CD4-positive, alpha-beta T cell treated with Interleukin-6 at 100 ng/mL for 8 hours (primary cell): Measurements from ENCODE around the gene ERBB3.

Experiments used
- DNase-seq: peaks from one replicate; pipeline ENCODE4 v3.0.0-alpha.2; 2020; ENCODE audit warnings: mixed read lengths, low spot score

ERBB3 gene

DNA sequence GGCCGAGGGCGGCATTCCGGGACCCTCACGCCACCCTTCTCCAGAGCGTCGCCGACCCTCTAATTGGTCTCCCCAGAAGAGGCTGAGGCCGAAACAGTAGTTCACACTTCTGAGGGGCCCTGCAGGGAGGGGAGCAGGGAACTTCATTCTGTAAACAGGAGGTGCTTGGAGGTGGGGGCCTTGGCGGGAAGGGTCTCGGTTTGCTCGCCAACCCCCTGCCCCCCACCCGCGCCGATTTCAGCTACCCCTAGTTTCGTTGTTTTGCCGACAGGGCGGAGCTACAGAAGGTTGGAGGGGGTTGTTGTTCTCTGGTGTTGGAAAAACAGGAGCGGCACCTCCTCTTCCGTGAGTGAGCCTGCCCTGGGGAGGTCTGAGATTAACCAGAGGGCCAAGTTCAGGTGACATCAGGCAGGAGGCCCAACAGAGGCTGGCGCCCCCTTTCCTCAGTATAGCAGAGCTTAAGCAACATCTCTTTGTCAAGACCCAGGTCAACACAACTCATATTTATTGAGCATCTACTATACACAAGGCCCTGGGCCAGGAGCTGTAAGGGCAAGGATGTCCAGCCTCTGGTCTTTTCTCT is 682 bp downstream of the ERBB3 start:
- no peak for DNase-seq

DNA sequence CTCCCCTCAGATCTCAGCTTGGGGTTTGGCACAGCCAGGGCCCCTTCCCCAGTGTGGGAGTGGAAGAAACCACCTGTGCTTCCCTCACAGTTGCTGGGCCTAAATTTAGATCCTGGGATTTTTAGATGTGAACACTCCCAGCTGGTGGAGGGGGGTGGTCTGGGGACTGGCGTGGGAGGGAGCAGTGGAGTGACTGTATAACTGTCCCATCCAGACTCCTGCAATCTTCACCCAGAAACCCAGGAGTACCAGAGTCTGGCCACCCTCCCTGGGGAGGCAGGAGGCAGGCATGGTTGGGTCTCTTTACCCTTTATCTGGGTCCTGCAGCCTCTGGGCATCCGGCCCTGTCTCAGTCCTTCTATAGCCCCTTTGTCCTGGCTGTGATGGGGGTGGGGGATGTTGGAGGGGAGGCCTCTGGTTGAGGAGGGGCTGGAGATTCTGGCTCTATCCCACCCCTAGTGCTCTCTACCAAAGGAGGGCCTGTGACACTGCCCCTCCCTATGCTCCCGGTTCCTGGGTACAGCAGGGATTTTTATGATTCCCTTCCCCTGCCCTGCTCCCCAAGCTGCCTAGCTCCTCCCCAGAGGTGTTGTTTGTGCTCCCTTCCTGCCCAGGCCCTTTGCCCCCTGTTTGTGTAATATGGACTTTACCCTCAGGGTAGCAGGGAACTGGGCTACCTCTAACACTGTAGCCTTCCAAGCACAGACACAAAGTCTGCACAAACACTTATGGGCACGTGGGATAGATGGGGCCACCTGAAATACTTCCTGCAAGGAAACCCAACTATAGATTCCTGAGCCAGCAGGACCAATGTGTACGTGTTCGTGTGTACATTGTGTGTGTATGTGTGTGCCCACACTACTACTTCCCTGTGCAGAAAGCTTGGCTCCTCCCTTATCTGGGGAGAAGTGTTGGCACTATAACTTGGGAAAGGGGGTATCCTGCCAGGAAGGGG is 1.7 kb downstream of the ERBB3 start:
- DNase-seq: no peak

DNA sequence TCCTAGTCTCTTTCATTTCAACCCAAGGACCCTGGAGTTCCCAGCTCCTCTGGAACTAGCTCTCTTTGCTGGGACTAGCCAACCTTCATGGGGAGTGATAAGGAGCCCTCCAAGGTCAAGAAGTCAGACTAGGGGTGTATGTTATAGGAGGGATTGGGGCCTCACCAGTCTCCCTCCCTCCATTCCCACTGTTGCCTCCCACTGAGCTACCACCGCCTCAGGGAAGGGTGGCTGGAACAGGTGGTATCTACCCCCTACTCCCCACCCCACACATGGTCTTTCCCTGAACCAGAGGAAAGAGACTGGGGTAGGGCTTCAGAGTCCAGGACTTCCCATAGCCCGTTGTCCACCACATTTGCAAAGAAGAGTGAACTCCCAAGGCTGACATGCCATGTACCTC is 2.4 kb downstream of the ERBB3 start:
- no peak for DNase-seq

DNA sequence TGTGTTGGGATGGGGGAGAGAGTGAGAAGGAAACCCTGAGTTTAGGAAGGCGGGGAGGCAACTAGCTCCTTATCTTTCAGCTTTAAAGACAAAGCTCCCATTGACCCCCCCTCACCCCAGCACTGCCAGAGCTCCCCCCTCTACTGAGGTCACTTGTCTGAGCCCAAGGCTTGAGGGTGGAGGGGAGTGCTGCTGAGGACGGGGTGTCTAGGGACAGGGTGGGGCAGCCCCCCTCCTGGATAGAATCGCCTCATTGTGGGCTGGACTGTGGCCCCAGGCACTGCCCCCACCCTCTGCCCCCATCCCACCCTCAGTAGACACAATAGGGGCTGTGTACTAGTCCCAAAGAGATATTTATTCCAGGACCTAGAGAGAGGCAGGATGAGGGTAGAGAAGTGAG is 3.0 kb downstream of the ERBB3 start:
- DNase-seq: no peak

DNA sequence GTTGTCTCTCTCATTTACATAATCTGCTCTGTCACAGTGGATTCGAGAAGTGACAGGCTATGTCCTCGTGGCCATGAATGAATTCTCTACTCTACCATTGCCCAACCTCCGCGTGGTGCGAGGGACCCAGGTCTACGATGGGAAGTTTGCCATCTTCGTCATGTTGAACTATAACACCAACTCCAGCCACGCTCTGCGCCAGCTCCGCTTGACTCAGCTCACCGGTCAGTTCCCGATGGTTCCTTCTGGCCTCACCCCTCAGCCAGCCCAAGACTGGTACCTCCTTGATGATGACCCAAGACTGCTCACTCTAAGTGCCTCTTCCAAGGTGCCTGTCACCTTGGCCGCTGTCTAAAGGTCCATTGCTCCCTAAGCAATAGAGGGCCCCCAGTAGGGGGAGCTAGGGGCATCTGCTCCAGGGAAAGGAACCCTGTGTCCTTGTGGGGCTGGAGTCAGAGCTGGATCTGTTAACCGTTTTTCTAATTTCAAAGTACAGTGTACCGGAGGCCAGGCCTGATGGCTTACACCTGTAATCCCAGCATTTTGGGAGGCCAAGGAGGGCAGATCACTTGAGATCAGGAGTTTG is 5.1 kb downstream of the ERBB3 start:
- DNase-seq: peak; percentile 12

DNA sequence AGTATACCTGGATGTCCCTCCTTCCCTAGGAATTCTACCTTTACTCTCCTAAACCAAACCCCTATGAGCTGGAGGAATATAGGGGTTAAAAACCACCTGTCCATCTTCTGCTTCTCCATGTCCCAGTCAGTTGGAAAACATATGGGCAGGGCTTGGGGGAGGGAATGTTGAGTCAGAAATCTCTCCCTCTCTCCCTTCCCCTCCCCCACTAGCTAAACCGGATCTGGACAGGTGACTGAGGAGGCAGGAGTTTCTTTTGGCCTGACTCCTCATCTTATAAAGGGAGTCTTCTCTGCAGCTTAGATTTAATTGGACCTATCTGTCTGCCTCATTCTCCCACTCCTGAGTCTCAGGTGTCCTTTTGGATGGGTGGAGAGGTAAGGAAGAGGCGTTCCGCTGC is 6.1 kb downstream of the ERBB3 start:
- DNase-seq: no peak

DNA sequence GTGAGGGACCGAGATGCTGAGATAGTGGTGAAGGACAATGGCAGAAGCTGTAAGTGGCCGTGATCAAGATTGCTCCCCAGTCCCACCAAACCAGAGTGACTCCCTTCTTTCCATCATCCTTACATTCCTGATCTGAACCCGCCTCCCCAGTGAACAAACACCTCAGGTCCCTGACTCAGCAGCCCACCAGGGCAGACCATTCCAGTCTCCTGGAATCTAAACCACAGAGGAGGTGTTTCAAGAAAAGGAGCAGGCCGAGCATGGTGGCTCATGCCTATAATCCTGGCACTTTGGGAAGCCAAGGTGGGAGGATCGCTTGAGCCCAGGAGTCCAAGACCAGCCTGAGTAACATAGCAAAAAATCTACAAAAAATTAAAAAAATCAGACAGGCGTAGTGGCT is 6.6 kb downstream of the ERBB3 start:
- no peak for DNase-seq

DNA sequence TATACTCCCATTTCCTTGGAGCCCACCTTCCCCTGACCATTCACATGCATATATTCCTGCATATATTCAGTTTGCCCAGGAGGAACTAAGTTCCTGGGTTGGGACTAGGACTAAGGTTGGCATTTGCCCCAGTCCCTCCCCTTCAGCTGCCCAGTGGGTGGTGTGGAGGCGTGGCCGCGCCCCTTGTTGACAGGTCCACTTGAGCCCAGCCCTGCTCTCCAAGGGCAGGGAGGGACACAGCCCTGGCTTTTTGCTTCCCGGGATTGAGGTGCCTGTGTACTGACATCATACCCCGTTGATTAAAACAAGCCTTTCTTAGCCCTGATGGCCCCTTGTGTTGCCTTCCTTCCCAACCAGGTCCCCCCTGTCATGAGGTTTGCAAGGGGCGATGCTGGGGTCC is 7.3 kb downstream of the ERBB3 start:
- DNase-seq: no peak

DNA sequence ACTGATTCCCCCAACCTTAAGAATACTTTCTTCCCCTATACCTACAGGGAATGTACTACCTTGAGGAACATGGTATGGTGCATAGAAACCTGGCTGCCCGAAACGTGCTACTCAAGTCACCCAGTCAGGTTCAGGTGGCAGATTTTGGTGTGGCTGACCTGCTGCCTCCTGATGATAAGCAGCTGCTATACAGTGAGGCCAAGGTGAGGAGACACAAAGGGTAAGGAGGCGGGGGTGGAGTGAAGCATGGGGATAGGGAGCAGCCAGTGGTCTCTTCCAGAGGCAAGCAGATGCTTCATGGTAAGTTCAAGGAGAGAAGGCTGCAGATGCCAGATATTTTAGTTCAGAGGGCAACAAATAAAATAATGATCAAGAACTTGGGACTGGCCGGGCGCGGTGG is 17.8 kb downstream of the ERBB3 start:
- DNase-seq: no peak

DNA sequence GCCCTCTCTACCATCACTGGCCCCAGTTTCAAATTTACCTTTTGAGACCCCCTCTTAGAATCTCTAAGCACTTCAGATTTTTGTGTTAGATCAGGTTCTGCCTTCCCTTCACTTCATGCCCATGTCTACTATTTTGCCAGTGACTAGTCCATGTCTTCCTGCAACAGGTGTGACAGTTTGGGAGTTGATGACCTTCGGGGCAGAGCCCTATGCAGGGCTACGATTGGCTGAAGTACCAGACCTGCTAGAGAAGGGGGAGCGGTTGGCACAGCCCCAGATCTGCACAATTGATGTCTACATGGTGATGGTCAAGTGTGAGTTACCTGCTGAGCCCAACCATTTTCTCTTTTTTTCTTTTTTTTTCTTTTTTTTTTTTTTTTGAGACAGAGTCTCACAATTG is 18.6 kb downstream of the ERBB3 start:
- no peak for DNase-seq

DNA sequence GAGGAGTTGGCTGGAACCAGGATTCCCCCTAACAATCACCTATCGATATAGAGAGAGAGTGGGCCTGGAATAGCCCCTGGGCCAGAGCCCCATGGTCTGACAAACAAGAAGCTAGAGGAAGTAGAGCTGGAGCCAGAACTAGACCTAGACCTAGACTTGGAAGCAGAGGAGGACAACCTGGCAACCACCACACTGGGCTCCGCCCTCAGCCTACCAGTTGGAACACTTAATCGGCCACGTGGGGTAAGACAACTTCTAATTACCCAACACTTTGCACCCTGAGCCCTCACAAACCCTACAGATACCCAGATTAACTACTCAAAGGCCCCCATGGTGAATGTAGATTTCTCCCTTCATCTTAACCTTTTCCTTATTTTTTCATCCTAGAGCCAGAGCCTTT is 19.8 kb downstream of the ERBB3 start:
- DNase-seq: no peak

DNA sequence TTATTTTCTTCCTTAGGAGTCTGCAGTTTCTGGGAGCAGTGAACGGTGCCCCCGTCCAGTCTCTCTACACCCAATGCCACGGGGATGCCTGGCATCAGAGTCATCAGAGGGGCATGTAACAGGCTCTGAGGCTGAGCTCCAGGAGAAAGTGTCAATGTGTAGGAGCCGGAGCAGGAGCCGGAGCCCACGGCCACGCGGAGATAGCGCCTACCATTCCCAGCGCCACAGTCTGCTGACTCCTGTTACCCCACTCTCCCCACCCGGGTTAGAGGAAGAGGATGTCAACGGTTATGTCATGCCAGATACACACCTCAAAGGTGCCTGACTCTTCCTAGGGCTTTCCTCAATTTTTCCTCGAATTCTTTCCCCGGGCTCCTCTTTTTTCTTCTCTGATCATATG is 21.1 kb downstream of the ERBB3 start:
- no peak for DNase-seq

DNA sequence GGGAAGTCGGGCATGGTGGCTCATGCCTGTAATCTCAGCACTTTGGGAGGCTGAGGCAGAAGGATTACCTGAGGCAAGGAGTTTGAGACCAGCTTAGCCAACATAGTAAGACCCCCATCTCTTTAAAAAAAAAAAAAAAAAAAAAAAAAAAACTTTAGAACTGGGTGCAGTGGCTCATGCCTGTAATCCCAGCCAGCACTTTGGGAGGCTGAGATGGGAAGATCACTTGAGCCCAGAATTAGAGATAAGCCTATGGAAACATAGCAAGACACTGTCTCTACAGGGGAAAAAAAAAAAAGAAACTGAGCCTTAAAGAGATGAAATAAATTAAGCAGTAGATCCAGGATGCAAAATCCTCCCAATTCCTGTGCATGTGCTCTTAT is 22.7 kb downstream of the ERBB3 start:
- DNase-seq: no peak

DNA sequence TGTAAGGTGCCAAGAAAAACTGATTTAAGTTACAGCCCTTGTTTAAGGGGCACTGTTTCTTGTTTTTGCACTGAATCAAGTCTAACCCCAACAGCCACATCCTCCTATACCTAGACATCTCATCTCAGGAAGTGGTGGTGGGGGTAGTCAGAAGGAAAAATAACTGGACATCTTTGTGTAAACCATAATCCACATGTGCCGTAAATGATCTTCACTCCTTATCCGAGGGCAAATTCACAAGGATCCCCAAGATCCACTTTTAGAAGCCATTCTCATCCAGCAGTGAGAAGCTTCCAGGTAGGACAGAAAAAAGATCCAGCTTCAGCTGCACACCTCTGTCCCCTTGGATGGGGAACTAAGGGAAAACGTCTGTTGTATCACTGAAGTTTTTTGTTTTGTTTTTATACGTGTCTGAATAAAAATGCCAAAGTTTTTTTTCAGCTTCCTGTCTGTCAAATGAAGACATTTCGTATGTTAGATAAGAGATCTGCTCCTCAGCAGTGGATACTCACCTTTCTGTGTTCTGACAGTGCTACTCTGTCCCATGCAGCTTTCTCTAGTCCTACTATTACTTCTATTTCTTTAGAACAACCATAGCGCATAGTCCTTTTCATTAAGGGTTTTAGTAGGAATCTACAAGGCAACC is 23.2 kb downstream of the ERBB3 start:
- peak; percentile 61 for DNase-seq

DNA sequence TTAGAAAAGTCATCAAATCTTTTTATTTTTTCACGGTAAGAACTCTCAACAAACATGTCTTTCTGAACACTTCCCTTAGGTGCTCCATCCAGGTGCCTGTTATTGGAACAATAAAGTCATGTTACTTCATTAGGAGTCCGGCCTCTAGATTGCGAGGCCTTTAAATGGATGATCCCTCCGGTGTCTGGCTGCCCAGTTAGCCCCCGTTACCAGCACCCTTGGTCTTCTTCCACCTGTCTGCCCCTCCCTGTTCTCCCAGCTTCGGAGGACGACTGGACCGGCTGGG is 23.8 kb downstream of the ERBB3 start:
- no peak for DNase-seq

DNA sequence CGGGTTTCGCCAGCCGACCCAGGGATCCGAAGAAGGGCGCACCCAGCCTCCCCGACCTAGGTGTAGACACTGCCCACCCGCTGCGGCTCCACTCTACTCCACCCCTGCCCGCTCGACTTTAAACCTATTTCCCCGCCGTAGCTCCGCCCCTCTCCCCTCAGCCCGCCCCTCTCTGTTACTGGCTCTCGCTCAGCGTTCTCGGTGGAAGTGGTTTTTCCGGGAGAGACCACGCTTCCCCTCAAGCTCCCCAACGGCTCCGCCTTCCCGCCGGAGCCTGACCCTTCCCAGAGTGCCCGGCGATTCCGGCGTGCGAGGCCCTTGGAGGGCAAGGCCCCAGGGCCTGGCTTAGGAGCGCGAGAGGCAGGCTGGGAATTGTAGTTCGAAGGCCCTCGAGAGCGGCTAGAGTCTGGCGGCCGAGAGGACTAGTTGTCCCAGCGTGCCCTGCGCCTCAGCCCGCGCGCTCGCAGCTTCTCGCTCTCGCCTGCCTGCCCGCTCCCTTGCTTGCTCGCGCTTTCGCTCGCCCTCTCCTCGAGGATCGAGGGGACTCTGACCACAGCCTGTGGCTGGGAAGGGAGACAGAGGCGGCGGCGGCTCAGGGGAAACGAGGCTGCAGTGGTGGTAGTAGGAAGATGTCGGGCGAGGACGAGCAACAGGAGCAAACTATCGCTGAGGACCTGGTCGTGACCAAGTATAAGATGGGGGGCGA is 24.3 kb downstream of the ERBB3 start, which contains the start of gene PA2G4:
TSS of gene PA2G4 (plus strand) at position 451 of the 706 bp plus-strand sequence. CDS start at position 630, 179 bp downstream.
- peak; percentile 99 for DNase-seq

DNA sequence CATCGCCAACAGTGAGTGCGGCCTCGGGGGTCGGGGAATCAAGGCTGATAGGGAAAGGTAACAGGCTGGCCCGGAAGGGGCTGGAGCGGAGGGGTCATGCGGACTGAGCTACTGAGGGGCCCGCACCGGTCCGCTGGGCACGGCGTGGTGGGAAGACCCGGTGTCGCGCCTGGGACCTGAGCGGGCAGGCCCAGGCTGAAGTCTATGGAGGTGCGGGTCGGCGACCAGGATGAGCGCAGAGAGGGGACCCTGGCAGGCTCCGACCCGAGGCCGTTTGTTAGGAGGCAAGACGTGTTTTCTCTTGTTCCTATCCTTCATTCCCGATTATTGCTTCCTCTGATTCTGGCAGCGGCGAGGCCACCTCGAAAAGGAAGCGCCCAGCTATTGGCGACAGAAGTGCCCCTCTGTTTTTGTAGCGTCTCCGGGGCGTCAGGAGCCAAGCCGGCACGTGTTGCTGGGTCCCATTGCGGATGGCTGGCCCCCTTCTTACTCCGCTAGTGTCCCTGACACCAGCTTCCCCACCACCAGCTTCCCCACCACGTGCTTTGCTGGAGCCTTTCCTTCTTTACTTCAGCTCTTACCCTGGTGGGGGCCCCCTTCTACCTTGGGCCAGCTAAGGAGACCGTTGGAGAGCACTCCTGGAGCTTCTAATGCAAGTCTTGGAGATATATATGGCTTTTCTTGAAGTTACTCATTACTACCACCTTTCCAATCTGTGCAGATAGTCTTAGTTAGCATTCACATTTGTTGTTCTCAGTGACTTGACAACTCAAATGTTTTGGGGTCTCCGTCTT is 25.0 kb downstream of the ERBB3 start:
- DNase-seq: no peak

DNA sequence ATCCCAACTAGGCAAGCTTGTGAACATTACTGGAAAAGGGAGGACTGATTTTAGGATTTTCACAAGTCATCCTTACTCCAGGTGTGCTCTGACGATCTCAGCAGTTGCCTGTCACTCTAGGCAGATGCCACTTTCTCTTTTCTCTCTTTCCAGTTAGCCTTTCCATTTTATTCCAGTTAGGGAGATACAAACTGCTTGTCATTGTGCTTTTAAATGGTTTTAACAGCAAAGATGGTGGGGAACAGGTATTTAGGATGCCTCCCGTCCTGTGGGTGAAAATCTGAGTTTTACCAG is 25.6 kb downstream of the ERBB3 start:
- no peak for DNase-seq

DNA sequence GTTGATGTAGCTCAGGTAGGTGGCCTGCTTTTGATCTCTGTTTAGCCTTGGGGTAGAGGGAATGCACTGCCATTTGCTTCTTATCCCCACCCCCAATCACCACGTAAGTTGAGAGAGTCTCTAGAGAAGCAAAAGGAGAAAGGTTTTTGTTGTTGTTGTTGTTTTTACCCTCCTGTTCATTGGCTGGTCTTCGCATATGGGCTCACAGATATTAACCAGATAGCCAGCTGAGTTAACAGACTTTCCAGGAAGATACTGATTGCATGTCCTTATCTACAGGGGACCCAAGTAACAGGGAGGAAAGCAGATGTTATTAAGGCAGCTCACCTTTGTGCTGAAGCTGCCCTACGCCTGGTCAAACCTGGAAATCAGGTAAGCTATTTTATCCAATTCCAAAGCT is 27.3 kb downstream of the ERBB3 start:
- no peak for DNase-seq

DNA sequence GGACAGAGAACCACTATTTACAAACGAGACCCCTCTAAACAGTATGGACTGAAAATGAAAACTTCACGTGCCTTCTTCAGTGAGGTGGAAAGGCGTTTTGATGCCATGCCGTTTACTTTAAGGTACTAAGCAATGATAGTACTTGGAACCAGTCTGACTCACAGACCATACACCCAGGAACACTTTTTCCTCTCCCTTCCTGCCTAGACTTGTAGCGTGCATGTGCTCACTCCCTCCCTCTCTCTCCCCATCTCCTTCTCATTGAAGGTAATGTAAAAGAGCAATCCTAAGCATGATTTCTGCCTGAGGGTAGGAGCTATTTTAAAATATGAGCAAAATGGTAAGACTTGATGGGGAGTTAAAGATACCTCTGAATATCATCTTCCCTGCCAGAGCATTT is 30.6 kb downstream of the ERBB3 start:
- no peak for DNase-seq

DNA sequence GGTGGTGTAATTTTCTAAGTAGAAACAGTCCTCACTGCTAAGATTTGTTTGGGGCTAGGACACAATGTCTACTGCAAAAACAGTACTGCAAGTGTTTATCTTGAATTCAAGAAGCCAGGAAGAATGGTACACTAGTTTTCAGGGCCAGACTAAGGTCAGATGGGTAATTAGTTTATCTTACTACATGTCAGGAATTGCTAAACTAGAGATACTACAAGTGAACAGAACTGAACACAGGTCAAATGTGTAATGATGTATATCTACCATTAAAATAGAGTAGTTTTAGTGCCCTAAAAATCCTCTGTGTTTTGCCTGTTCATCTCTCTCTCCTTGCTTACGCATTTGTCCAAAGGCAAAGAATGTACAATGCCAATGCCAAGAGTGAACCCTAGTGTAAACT is 34.1 kb downstream of the ERBB3 start:
- DNase-seq: no peak

DNA sequence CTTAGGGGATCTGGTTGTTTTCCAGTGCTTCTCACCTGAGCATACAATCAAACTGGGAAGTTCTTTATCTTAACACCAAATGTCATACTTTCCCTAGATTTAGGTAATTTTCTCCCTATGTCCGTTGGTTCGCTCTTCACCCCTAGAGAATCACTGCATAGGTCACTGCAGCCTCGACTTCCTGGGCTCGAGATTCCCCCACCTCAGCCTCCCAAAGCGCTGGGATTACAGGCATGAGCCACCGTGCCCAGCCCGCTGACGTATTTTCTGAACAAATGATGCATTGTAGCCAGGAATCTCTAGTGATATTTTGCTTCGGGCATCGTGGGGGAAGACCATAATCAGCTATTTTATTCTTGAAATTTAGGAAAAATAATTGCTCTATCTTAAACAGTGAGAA is 35.4 kb downstream of the ERBB3 start:
- DNase-seq: no peak
